Astrocyte (in vitro differentiated cells and primary cell): Measurements from ENCODE around the gene ECM1.

ENCODE experiments used
- EZH2 ChIP-seq: IDR thresholded peaks from 2 replicates; pipeline ENCODE4 v1.6.1; 2012; ENCODE audit warnings: mild to moderate bottlenecking, low read length, inconsistent platforms; ENCODE audit not compliant: insufficient read depth
- TF ChIP-seq, protein P1 (sequence below): IDR thresholded peaks from 2 replicates; pipeline ENCODE4 v1.5.1; 2011; ENCODE audit warnings: low read depth, mild to moderate bottlenecking, inconsistent platforms, low read length, moderate library complexity; ENCODE audit not compliant: insufficient read depth

DNA sequence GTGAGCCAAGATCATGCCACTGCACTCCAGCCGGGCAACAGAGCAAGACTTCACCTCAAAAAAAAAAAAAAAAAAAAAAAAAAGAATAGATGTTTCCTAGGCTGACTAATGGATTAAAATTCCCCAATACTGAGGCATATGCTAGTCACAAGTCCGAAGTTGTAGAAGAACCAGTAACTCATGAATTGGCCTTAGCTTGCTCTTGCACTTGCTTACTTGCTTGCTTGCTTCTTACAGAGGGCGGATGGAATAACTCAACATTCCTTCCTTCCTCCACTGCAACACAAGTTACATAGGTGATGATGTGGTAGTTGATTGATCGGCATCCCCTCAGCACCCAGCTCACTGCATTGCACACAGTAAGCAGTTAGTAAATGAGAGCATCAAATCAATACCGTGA is 23.5 kb upstream of the ECM1 start:
- TF ChIP-seq, protein P1, sequence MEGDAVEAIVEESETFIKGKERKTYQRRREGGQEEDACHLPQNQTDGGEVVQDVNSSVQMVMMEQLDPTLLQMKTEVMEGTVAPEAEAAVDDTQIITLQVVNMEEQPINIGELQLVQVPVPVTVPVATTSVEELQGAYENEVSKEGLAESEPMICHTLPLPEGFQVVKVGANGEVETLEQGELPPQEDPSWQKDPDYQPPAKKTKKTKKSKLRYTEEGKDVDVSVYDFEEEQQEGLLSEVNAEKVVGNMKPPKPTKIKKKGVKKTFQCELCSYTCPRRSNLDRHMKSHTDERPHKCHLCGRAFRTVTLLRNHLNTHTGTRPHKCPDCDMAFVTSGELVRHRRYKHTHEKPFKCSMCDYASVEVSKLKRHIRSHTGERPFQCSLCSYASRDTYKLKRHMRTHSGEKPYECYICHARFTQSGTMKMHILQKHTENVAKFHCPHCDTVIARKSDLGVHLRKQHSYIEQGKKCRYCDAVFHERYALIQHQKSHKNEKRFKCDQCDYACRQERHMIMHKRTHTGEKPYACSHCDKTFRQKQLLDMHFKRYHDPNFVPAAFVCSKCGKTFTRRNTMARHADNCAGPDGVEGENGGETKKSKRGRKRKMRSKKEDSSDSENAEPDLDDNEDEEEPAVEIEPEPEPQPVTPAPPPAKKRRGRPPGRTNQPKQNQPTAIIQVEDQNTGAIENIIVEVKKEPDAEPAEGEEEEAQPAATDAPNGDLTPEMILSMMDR: no peak
- no peak for TF ChIP-seq EZH2
